CD4-positive, alpha-beta T cell (primary cell): ENCODE results near the gene MECP2. TPM values are rescaled to one million over a fixed set of nuclear protein-coding genes. Genes with fewer than 3 reads are reported as not detected.

Experiments used
- ATAC-seq: fragments of 200-7000 bp; cut with Tn5 transposase; one replicate; pipeline ENCODE4 v1.10.0; 2022; ENCODE audit warnings: mild to moderate bottlenecking; ENCODE audit not compliant: poor library complexity
- CTCF ChIA-PET: fragments of 350-600 bp; sonication (Branson Sonifier 250); formaldehyde crosslinking; loops from one replicate; lab custom pipeline; 2021; ENCODE audit warnings: antibody characterized with exemption, inconsistent platforms; lab: Charles Lee
- POLR2A ChIA-PET: fragments of 350-600 bp; sonication (Branson Sonifier 250); formaldehyde crosslinking; loops from one replicate; lab custom pipeline; 2021; ENCODE audit warnings: antibody characterized with exemption, inconsistent platforms; lab: Charles Lee
- DNase-seq, 14 experiments: peaks; one replicate each; pipeline ENCODE4 v3.0.0-alpha.2; 2013 to 2020; ENCODE audit warnings: mixed read lengths in 2 of 14
- H3K27ac ChIP-seq, 2 donors: one replicate each; pipeline versions ENCODE4 v1.5.1 to v1.7.0; 2013; ENCODE audit warnings: low read length in 2 of 2, low read depth in 1 of 2, mild to moderate bottlenecking in 1 of 2
- H3K27me3 ChIP-seq, 2 experiments: 1 replicate in 1 of 2; 2 replicates in 1 of 2; pipeline versions ENCODE4 v1.6.1 to v1.7.0; 2013; ENCODE audit warnings: low read length in 2 of 2, control low read depth in 1 of 2, mild to moderate bottlenecking in 1 of 2, moderate library complexity in 1 of 2; ENCODE audit not compliant: insufficient read depth in 2 of 2, control insufficient read depth in 1 of 2
- H3K36me3 ChIP-seq: one replicate; pipeline ENCODE4 v1.6.1; 2013; ENCODE audit warnings: low read length, control low read depth; ENCODE audit not compliant: insufficient read depth
- H3K4me1 ChIP-seq: one replicate; pipeline ENCODE4 v1.6.1; 2013; ENCODE audit warnings: low read length, control low read depth; ENCODE audit not compliant: insufficient read depth
- H3K4me3 ChIP-seq: one replicate; pipeline ENCODE4 v1.5.1; 2013; ENCODE audit warnings: mild to moderate bottlenecking, low read length, moderate library complexity
- H3K9me3 ChIP-seq, 2 experiments: 1 replicate in 1 of 2; 2 replicates in 1 of 2; pipeline versions ENCODE4 v1.6.1 to v1.7.0; 2013; ENCODE audit warnings: low read length in 2 of 2, mild to moderate bottlenecking in 2 of 2, control low read depth in 1 of 2, moderate library complexity in 1 of 2; ENCODE audit not compliant: control insufficient read depth in 1 of 2, insufficient read depth in 1 of 2
- H3K27ac Mint-ChIP-seq: one replicate; pipeline ENCODE4 v1.8.0; 2020; ENCODE audit warnings: mixed read lengths
- H3K27me3 Mint-ChIP-seq: one replicate; pipeline ENCODE4 v1.8.0; 2021; ENCODE audit warnings: mixed read lengths
- H3K36me3 Mint-ChIP-seq: one replicate; pipeline ENCODE4 v1.8.0; 2021; ENCODE audit warnings: low read depth, mixed read lengths
- H3K4me1 Mint-ChIP-seq: one replicate; pipeline ENCODE4 v1.8.0; 2021; ENCODE audit warnings: low read depth, mixed read lengths
- H3K4me3 Mint-ChIP-seq: one replicate; pipeline ENCODE4 v1.8.0; 2020; ENCODE audit warnings: mild to moderate bottlenecking, mixed read lengths
- H3K9me3 Mint-ChIP-seq: one replicate; pipeline ENCODE4 v1.8.0; 2020; ENCODE audit warnings: mixed read lengths
- intact Hi-C, 2 experiments: fragments of 100-400 bp; cut with DNase I in 1 of 2; cut with micrococcal nuclease in 1 of 2; formaldehyde crosslinking; loops; one replicate each; pipeline versions ENCODE4 v1.15.1 to v1.9.0; 2023 to 2025; cut with DNase I, micrococcal nuclease
- total RNA-seq, 174 experiments: library from RNA in 2 of 174; stranded (reverse) in 2 of 174; gene quantifications; one replicate each; pipeline ENCODE4 v1.2.3 and lab custom pipeline; 2021 to 2026
- TF ChIP-seq, protein P1 (sequence below): fragments of 200-600 bp; IDR thresholded peaks from one replicate; pipeline ENCODE4 v1.8.0; 2022; ENCODE audit warnings: antibody characterized with exemption, mild to moderate bottlenecking

MECP2 gene
- total RNA-seq, 2 experiments from 2014 or later, result 120 to 133 TPM

DNA sequence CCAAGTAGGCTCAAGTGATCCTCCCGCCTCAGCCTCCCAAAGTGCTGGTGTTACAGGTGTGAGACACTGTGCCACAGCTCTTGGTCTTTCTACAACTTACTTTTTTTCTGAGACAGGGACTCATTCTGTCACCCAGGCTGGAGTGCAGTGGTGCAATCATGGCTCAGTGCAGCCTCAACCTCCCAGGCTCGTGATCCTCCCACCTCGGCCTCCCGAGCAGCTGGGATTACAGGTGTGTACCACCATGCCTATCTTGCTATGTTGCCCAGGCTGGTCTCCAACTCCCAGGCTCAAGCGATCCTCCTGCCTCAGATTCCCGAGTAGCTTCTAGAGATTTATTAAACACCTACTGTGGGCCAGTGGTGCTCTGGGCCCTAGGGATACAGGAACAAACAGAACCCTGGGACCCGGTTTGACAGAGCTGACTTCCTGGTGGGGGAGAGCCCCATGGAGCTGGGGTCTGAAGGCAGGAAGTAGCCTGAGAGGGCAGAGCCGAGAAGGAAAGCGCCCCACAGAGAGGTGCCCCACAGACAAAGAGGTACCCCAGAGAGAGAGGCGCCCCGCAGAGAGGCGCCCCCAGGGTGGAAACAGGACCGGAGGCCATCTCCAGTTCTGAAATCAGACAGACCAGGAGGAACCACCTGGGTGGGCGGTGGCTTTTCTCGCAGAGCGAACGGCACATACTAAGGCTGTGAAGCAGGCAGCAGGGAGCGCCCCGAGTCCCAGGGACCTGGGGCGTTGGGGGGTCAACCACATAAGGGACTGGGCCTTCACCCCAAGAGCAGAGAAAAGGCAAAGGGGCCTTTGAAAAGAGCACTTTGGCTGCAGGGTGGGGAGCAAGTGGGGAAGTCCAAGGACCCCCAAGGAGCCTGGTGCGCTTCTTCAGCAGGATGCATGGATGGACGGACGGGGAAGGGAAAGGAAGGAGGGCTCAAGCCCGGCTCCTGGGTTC lies 82.8 kb downstream of the MECP2 start:
- Mint-ChIP-seq H3K27ac (no peak overlapping the region), H3K9me3 (no peaks in the 10 kb centered on the region), H3K4me3 (no peak overlapping the region), H3K27me3 (no peaks in the 10 kb centered on the region), H3K36me3 (peaks cover 35% of the 10 kb centered on the region), H3K4me1 (peaks cover 5% of the 10 kb centered on the region)
- intact Hi-C loops, result loop anchor here (5.0 to 10.0 kb wide), 4 partner anchors 37 to 360 kb away; partner anchors contain the start of genes EMD (in 1 of the 2), FLNA (in 1 of the 2) and MECP2 (in 1 of the 2)
- H3K9me3 ChIP-seq, result no peaks in the 10 kb centered on the region
- ATAC-seq (no peak), DNase-seq (no peak)
- H3K27me3 ChIP-seq, result no peaks in the 10 kb centered on the region
- peaks cover 47% of the 10 kb centered on the region for H3K36me3 ChIP-seq
- TF ChIP-seq, protein P1, sequence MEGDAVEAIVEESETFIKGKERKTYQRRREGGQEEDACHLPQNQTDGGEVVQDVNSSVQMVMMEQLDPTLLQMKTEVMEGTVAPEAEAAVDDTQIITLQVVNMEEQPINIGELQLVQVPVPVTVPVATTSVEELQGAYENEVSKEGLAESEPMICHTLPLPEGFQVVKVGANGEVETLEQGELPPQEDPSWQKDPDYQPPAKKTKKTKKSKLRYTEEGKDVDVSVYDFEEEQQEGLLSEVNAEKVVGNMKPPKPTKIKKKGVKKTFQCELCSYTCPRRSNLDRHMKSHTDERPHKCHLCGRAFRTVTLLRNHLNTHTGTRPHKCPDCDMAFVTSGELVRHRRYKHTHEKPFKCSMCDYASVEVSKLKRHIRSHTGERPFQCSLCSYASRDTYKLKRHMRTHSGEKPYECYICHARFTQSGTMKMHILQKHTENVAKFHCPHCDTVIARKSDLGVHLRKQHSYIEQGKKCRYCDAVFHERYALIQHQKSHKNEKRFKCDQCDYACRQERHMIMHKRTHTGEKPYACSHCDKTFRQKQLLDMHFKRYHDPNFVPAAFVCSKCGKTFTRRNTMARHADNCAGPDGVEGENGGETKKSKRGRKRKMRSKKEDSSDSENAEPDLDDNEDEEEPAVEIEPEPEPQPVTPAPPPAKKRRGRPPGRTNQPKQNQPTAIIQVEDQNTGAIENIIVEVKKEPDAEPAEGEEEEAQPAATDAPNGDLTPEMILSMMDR, result no peak
- ChIA-PET POLR2A (interaction anchor here (0.5 to 2.5 kb wide), 4 partner anchors 25 to 72 kb away, joined by 3 to 7 read pairs (median 4); no protein-coding TSS in a partner anchor), CTCF (interaction anchor here (0.8 to 3.1 kb wide), 5 partner anchors 12 to 292 kb away, joined by 3 to 12 read pairs (median 4); no protein-coding TSS in a partner anchor)
- no peak overlapping the region for H3K4me3 ChIP-seq
- H3K4me1 ChIP-seq, result peaks cover 37% of the 10 kb centered on the region
- no peak overlapping the region for H3K27ac ChIP-seq

DNA sequence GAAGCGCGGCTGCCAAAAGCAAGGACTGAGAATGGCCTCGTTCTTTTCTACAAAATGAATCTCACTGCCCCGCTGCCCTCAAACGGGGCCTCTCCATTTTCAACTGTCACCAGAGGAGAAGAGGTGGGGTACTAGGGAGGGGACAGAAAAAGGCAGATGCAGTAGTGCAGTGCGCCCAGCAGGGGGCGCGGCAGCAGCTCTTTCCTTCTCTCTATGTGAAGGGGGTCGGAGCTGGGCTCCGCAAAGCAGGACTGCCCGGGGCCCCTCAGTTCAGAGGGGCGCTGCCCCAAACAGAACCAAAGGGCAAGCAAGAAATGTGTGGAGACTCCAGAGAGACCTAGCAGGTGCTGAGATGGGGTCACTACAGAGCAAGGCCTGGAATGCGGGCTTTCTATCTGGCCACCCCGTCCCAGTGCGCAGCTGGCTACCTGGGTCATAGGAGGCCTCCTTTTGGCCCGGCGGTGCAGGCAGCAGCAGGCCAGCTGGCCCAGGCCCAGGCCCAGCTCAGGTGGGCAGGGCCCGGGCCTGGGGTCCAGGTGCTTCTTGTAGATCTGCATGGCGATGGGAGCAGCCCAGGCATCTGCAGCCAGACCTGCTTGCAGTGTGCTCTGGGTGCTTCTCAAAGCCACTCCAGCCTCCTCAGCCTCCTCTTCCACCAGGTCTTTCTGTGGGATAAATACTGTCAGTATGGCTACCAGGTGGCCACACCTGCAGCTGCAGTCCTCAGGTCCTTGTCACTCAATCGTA lies 83.7 kb downstream of the MECP2 start:
- no peak overlapping the region for H3K27ac ChIP-seq
- POLR2A ChIA-PET, result interaction anchor here (0.5 to 2.5 kb wide), 5 partner anchors 10 to 73 kb away, joined by 3 to 7 read pairs (median 4); no protein-coding TSS in a partner anchor
- H3K4me1 ChIP-seq, result peaks cover 35% of the 10 kb centered on the region
- H3K27me3 ChIP-seq, result no peaks in the 10 kb centered on the region
- TF ChIP-seq, protein P1, result peak; percentile 69
- H3K36me3 ChIP-seq, result peaks cover 47% of the 10 kb centered on the region
- Mint-ChIP-seq H3K27ac (peak overlapping the region; percentile 61), H3K4me3 (peak overlapping the region; percentile 54), H3K36me3 (peaks cover 32% of the 10 kb centered on the region), H3K4me1 (peaks cover 5% of the 10 kb centered on the region), H3K9me3 (no peaks in the 10 kb centered on the region), H3K27me3 (no peaks in the 10 kb centered on the region)
- CTCF ChIA-PET, result interaction anchor here (0.6 to 3.1 kb wide), 14 partner anchors 8 to 293 kb away, joined by 3 to 12 read pairs (median 3); no protein-coding TSS in a partner anchor
- ATAC-seq, result peak; percentile 87
- peak; percentile 23 to 77 (median 42) for DNase-seq
- H3K4me3 ChIP-seq, result no peak overlapping the region
- intact Hi-C loops, result loop anchor here (1.0 to 10.0 kb wide), 3 partner anchors 51 to 521 kb away; partner anchors contain the start of genes EMD (in 1 of the 2) and FLNA (in 1 of the 2)
- H3K9me3 ChIP-seq, result no peaks in the 10 kb centered on the region

DNA sequence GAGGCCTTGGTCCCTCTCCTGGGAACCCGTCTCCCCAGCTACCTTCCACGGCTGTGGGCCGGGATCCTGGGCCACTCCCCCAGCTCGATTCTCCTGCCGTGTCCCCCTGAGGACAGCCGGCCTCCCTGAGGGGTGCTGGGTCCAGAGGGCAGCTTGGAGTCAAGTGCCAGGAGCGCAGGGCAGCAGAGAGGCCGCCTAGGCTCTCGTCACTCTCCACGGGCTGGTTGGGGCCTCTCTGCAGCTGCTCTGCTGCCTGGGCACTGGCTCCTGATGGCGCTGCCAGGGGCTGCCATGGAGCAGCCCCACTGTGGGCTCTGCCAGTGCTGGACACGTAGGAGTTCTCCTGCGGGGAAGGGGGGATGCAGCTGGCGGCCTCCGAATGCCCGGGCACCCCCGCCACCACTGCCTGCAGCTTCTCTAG lies 84.5 kb downstream of the MECP2 start:
- DNase-seq, result no peak
- no peak overlapping the region for H3K27ac Mint-ChIP-seq
- Histone ChIP-seq H3K27me3 (no peaks in the 10 kb centered on the region), H3K4me3 (no peak overlapping the region), H3K27ac (no peak overlapping the region), H3K9me3 (no peaks in the 10 kb centered on the region), H3K4me1 (peaks cover 28% of the 10 kb centered on the region), H3K36me3 (peaks cover 45% of the 10 kb centered on the region)
- ChIA-PET POLR2A (interaction anchor here (1.6 to 2.5 kb wide), 3 partner anchors 9 to 45 kb away, joined by 3 to 7 read pairs (median 5); no protein-coding TSS in a partner anchor), CTCF (interaction anchor here (0.7 to 3.1 kb wide), 9 partner anchors 9 to 293 kb away, joined by 3 to 12 read pairs (median 4); no protein-coding TSS in a partner anchor)
- no peak overlapping the region for H3K4me3 Mint-ChIP-seq
- H3K9me3 Mint-ChIP-seq, result no peaks in the 10 kb centered on the region
- intact Hi-C loops, result loop anchor here (1.0 to 10.0 kb wide), 3 partner anchors 52 to 521 kb away; partner anchors contain the start of genes EMD (in 1 of the 2) and FLNA (in 1 of the 2)
- no peak for ATAC-seq
- peaks cover 30% of the 10 kb centered on the region for H3K36me3 Mint-ChIP-seq
- H3K4me1 Mint-ChIP-seq, result peaks cover 5% of the 10 kb centered on the region
- TF ChIP-seq, protein P1, result no peak
- H3K27me3 Mint-ChIP-seq, result no peaks in the 10 kb centered on the region
